ENCODE data around the gene GLOD5. TPM values are rescaled to one million over a fixed set of nuclear protein-coding genes. Genes with fewer than 3 reads are reported as not detected.

Gene GLOD5
- 0.76 TPM for total RNA-seq

GRCh38 chrX:48761674-48762471 is at the start of gene GLOD5:
Gene GLOD5 (plus strand): TSS chrX:48761747. CDS start chrX:48761791, 44 bp downstream.

DNA sequence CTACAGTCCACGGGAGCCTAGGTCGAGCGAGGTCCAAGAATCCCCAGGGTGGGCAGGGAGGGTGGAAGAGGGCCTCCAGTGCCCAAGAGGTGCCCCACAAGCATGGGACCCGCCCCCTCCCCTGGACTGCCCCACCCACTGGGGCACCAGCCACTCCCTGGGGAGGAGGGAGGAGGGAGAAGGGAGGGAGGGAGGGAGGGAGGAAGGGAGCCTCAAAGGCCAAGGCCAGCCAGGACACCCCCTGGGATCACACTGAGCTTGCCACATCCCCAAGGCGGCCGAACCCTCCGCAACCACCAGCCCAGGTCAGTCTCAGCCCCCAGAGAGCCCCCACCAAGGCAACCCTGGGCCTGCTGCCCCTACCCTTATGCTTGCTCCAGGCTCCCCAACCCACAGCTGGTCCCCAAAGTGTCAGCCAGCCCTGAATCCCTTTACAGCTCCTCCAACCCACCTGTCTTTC is 24.8 kb downstream of the GLOD5 start, which contains the start of gene GATA1:
GATA1 (plus strand) TSS at position 250 of the 460 bp plus-strand sequence. CDS start 4,520 bp downstream, outside the sequence.

GRCh38 chrX:48801280-48802088 is 39.9 kb downstream of the GLOD5 start, which contains the start of gene HDAC6:
Gene HDAC6 (plus strand): TSS chrX:48802067. CDS start chrX:48802693, 626 bp downstream.

Small RNAs within 50 kb of the gene (small RNA-seq; reads per million reads assigned to genes)
- gene RNU6-1056P (ENCODE audit: low replicate concordance) (not detected), gene RNU6-29P (ENCODE audit: low replicate concordance) (not detected)

Other genes with a start within 250 kb of the GLOD5 start
- 44.4 TPM for gene EBP, start 239.9 kb upstream of the GLOD5 start, total RNA-seq
- 8.5 TPM for gene TBC1D25, start 222.0 kb upstream of the GLOD5 start, total RNA-seq
- gene RBM3, start 187.3 kb upstream of the GLOD5 start, total RNA-seq: 138 TPM
- 115 TPM for gene WDR13, start 164.3 kb upstream of the GLOD5 start, total RNA-seq
- gene WAS, start 77.9 kb upstream of the GLOD5 start, total RNA-seq: 6.4 TPM
- 3.7 TPM for gene SUV39H1, start 65.0 kb upstream of the GLOD5 start, total RNA-seq
- 0.58 TPM for gene GATA1, start 24.8 kb downstream of the GLOD5 start, total RNA-seq
- gene HDAC6, start 40.3 kb downstream of the GLOD5 start, total RNA-seq: 91.3 TPM
- not detected for gene ERAS, start 64.8 kb downstream of the GLOD5 start, total RNA-seq
- 38.5 TPM for gene PCSK1N, start 73.9 kb downstream of the GLOD5 start, total RNA-seq
- 33.0 TPM for gene TIMM17B, start 136.0 kb downstream of the GLOD5 start, total RNA-seq
- gene PQBP1, start 136.2 kb downstream of the GLOD5 start, total RNA-seq: 36.7 TPM
- gene SLC35A2, start 149.9 kb downstream of the GLOD5 start, total RNA-seq: 22.4 TPM
- 9.3 TPM for gene PIM2, start 157.3 kb downstream of the GLOD5 start, total RNA-seq
- 34.3 TPM for gene OTUD5, start 195.9 kb downstream of the GLOD5 start, total RNA-seq
- 2.7 TPM for gene KCND1, start 210.1 kb downstream of the GLOD5 start, total RNA-seq
- 28.4 TPM for gene GRIPAP1, start 240.5 kb downstream of the GLOD5 start, total RNA-seq

All from metanephros (tissue), 2 donors.